ENCODE data around the gene LAMC3. TPM values are rescaled to one million over a fixed set of nuclear protein-coding genes. Genes with fewer than 3 reads are reported as not detected.

The LAMC3 gene
- total and polyA plus RNA-seq, 7 experiments from 2014 or later: 0.07 to 9.2 (median 3.5) TPM

GRCh38 chr9:130987738-130988399 lies 21.1 kb upstream of the LAMC3 start:
- Mint-ChIP-seq H3K27ac (no peak overlapping the region), H3K27me3 (no peaks in the 10 kb centered on the region), H3K36me3 (no peaks in the 10 kb centered on the region), H3K4me1 (peaks cover 0 to 1% (median 0%) of the 10 kb centered on the region in 7 donors), H3K4me3 (no peak overlapping the region), H3K9me3 (peaks cover 0 to 3% (median 0%) of the 10 kb centered on the region in 11 donors)
- CTCF ChIA-PET: no interaction called here
- H3K4me3 ChIP-seq (ENCODE audit: low read length): no peak overlapping the region
- H3K9me3 ChIP-seq (ENCODE audit: control insufficient read depth in 2 of 3, low read length in 3 of 3): no peaks in the 10 kb centered on the region
- POLR2A ChIA-PET: no interaction called here
- ATAC-seq (no peak), DNase-seq (no peak)
- intact Hi-C loops (cut with micrococcal nuclease): no loop called here
- no peaks in the 10 kb centered on the region for H3K4me1 ChIP-seq (ENCODE audit: control insufficient read depth in 2 of 2, insufficient read depth in 2 of 2, low read length in 2 of 2)
- H3K27me3 ChIP-seq (ENCODE audit: control insufficient read depth in 2 of 2, insufficient read depth in 2 of 2, low read length in 2 of 2): no peaks in the 10 kb centered on the region
- H3K27ac ChIP-seq (ENCODE audit: low read depth, low read length): no peak overlapping the region
- H3K36me3 ChIP-seq (ENCODE audit: control insufficient read depth in 2 of 3, insufficient read depth in 3 of 3, low read length in 3 of 3): no peaks in the 10 kb centered on the region

- H3K9me3 Mint-ChIP-seq: peaks cover 0 to 3% (median 0%) of the 10 kb centered on the region in 11 donors
- H3K27me3 Mint-ChIP-seq: no peaks in the 10 kb centered on the region
Observed at GRCh38 chr9:130988400-130988747, 20.6 kb upstream of the LAMC3 start.

GRCh38 chr9:130988905-130989304 lies 20.1 kb upstream of the LAMC3 start:
- CTCF ChIA-PET: no interaction called here
- Mint-ChIP-seq H3K27ac (no peak overlapping the region), H3K27me3 (no peaks in the 10 kb centered on the region), H3K4me1 (peaks cover 0 to 1% (median 0%) of the 10 kb centered on the region in 7 donors), H3K4me3 (no peak overlapping the region), H3K36me3 (no peaks in the 10 kb centered on the region), H3K9me3 (peaks cover 0 to 3% (median 0%) of the 10 kb centered on the region in 11 donors)
- no peaks in the 10 kb centered on the region for H3K36me3 ChIP-seq (ENCODE audit: control insufficient read depth in 2 of 3, insufficient read depth in 3 of 3, low read length in 3 of 3)
- H3K4me3 ChIP-seq (ENCODE audit: low read length): no peak overlapping the region
- POLR2A ChIA-PET: no interaction called here
- H3K27me3 ChIP-seq (ENCODE audit: control insufficient read depth in 2 of 2, insufficient read depth in 2 of 2, low read length in 2 of 2): no peaks in the 10 kb centered on the region
- H3K27ac ChIP-seq (ENCODE audit: low read depth, low read length): no peak overlapping the region
- no peaks in the 10 kb centered on the region for H3K9me3 ChIP-seq (ENCODE audit: control insufficient read depth in 2 of 3, low read length in 3 of 3)
- ATAC-seq: no peak
- no peak for DNase-seq
- intact Hi-C loops (cut with micrococcal nuclease): no loop called here
- no peaks in the 10 kb centered on the region for H3K4me1 ChIP-seq (ENCODE audit: control insufficient read depth in 2 of 2, insufficient read depth in 2 of 2, low read length in 2 of 2)

More at GRCh38 chr9:130988400-130988747, 20.6 kb upstream of the LAMC3 start:
- DNase-seq: no peak
- no peaks in the 10 kb centered on the region for H3K36me3 Mint-ChIP-seq
- H3K36me3 ChIP-seq (ENCODE audit: control insufficient read depth in 2 of 3, insufficient read depth in 3 of 3, low read length in 3 of 3): no peaks in the 10 kb centered on the region
- no peaks in the 10 kb centered on the region for H3K9me3 ChIP-seq (ENCODE audit: control insufficient read depth in 2 of 3, low read length in 3 of 3)
- ATAC-seq: no peak
- intact Hi-C loops (cut with micrococcal nuclease): no loop called here
- no peak overlapping the region for H3K27ac ChIP-seq (ENCODE audit: low read depth, low read length)
- no peak overlapping the region for H3K4me3 Mint-ChIP-seq
- H3K4me1 Mint-ChIP-seq: peaks cover 0 to 1% (median 0%) of the 10 kb centered on the region in 7 donors
- no peaks in the 10 kb centered on the region for H3K27me3 ChIP-seq (ENCODE audit: control insufficient read depth in 2 of 2, insufficient read depth in 2 of 2, low read length in 2 of 2)
- no peak overlapping the region for H3K27ac Mint-ChIP-seq
- CTCF ChIA-PET: no interaction called here
- POLR2A ChIA-PET: no interaction called here
- H3K4me1 ChIP-seq (ENCODE audit: control insufficient read depth in 2 of 2, insufficient read depth in 2 of 2, low read length in 2 of 2): no peaks in the 10 kb centered on the region
- no peak overlapping the region for H3K4me3 ChIP-seq (ENCODE audit: low read length)

DNA sequence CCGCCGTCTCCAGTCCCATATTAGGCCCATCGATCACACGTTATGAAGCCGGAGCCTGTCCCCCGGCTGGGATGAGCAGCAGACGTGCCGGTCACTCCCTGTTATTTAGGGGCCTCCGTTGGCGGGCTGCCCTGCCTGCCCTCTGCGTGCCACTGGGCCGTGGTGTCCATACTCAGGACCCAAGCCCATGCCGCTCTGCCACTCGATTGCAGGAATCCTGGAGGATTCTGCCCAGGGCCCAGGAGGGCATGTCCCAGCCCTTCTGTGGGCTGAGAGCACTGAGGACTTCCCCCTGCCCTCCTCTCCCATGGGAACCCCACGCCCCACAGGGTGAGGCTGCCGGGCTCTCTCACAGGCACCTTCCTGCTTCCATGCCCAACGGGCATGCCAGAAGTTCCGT lies 19.6 kb upstream of the LAMC3 start:
- no peak overlapping the region for H3K27ac ChIP-seq (ENCODE audit: low read depth, low read length)
- ATAC-seq: no peak
- H3K27me3 ChIP-seq (ENCODE audit: control insufficient read depth in 2 of 2, insufficient read depth in 2 of 2, low read length in 2 of 2): no peaks in the 10 kb centered on the region
- no peak overlapping the region for H3K27ac Mint-ChIP-seq
- no peaks in the 10 kb centered on the region for H3K36me3 Mint-ChIP-seq
- no peaks in the 10 kb centered on the region for H3K9me3 ChIP-seq (ENCODE audit: control insufficient read depth in 2 of 3, low read length in 3 of 3)
- CTCF ChIA-PET: no interaction called here
- intact Hi-C loops (cut with micrococcal nuclease): no loop called here
- peaks cover 0 to 3% (median 0%) of the 10 kb centered on the region in 11 donors for H3K9me3 Mint-ChIP-seq
- no peak for DNase-seq
- no peaks in the 10 kb centered on the region for H3K36me3 ChIP-seq (ENCODE audit: control insufficient read depth in 2 of 3, insufficient read depth in 3 of 3, low read length in 3 of 3)
- no peaks in the 10 kb centered on the region for H3K4me1 ChIP-seq (ENCODE audit: control insufficient read depth in 2 of 2, insufficient read depth in 2 of 2, low read length in 2 of 2)
- H3K27me3 Mint-ChIP-seq: peaks cover 0 to 3% (median 0%) of the 10 kb centered on the region in 5 donors
- no peak overlapping the region for H3K4me3 ChIP-seq (ENCODE audit: low read length)
- POLR2A ChIA-PET: no interaction called here
- peaks cover 0 to 1% (median 0%) of the 10 kb centered on the region in 7 donors for H3K4me1 Mint-ChIP-seq
- H3K4me3 Mint-ChIP-seq: no peak overlapping the region

- ChIA-PET POLR2A (no interaction called here), CTCF (no interaction called here)
Observed at GRCh38 chr9:130989891-130990290, 19.1 kb upstream of the LAMC3 start.

GRCh38 chr9:130990306-130990977 lies 18.5 kb upstream of the LAMC3 start:
- POLR2A ChIA-PET: no interaction called here

More at GRCh38 chr9:130989891-130990290, 19.1 kb upstream of the LAMC3 start:
- Histone ChIP-seq H3K36me3 (ENCODE audit: control insufficient read depth in 2 of 3, insufficient read depth in 3 of 3, low read length in 3 of 3) (no peaks in the 10 kb centered on the region), H3K4me3 (ENCODE audit: low read length) (no peak overlapping the region), H3K9me3 (ENCODE audit: control insufficient read depth in 2 of 3, low read length in 3 of 3) (no peaks in the 10 kb centered on the region), H3K27me3 (ENCODE audit: control insufficient read depth in 2 of 2, insufficient read depth in 2 of 2, low read length in 2 of 2) (no peaks in the 10 kb centered on the region), H3K27ac (ENCODE audit: low read depth, low read length) (no peak overlapping the region), H3K4me1 (ENCODE audit: control insufficient read depth in 2 of 2, insufficient read depth in 2 of 2, low read length in 2 of 2) (no peaks in the 10 kb centered on the region)
- Mint-ChIP-seq H3K4me3 (no peak overlapping the region), H3K36me3 (no peaks in the 10 kb centered on the region), H3K27ac (no peak overlapping the region), H3K27me3 (peaks cover 0 to 3% (median 0%) of the 10 kb centered on the region in 5 donors), H3K4me1 (peaks cover 0 to 2% (median under 1%) of the 10 kb centered on the region in 7 donors), H3K9me3 (peaks cover 0 to 3% (median 0%) of the 10 kb centered on the region in 11 donors)
- ATAC-seq (no peak), DNase-seq (no peak)
- intact Hi-C loops (cut with micrococcal nuclease): no loop called here

More at GRCh38 chr9:130990306-130990977, 18.5 kb upstream of the LAMC3 start:
- Mint-ChIP-seq H3K4me3 (no peak overlapping the region), H3K9me3 (peaks cover 0 to 3% (median 0%) of the 10 kb centered on the region in 11 donors), H3K27me3 (peaks cover 0 to 3% (median 0%) of the 10 kb centered on the region in 5 donors), H3K36me3 (no peaks in the 10 kb centered on the region), H3K4me1 (peaks cover 0 to 7% (median 3%) of the 10 kb centered on the region in 7 donors), H3K27ac (no peak overlapping the region)
- intact Hi-C loops (cut with micrococcal nuclease): no loop called here
- H3K4me1 ChIP-seq (ENCODE audit: control insufficient read depth in 2 of 2, insufficient read depth in 2 of 2, low read length in 2 of 2): peaks cover 0 to 2% of the 10 kb centered on the region in 2 donors
- CTCF ChIA-PET: no interaction called here
- no peak overlapping the region for H3K4me3 ChIP-seq (ENCODE audit: low read length)
- H3K27ac ChIP-seq (ENCODE audit: low read depth, low read length): no peak overlapping the region
- no peaks in the 10 kb centered on the region for H3K9me3 ChIP-seq (ENCODE audit: control insufficient read depth in 2 of 3, low read length in 3 of 3)
- no peaks in the 10 kb centered on the region for H3K27me3 ChIP-seq (ENCODE audit: control insufficient read depth in 2 of 2, insufficient read depth in 2 of 2, low read length in 2 of 2)
- H3K36me3 ChIP-seq (ENCODE audit: control insufficient read depth in 2 of 3, insufficient read depth in 3 of 3, low read length in 3 of 3): no peaks in the 10 kb centered on the region
- ATAC-seq: no peak
- DNase-seq: no peak
